NAMALWA (cell line): ENCODE results near the gene TGM2.

Experiments used
- DNase-seq: peaks from one replicate; pipeline ENCODE4 v3.0.0-alpha.2; 2015; ENCODE audit warnings: low spot score

TGM2 gene

DNA sequence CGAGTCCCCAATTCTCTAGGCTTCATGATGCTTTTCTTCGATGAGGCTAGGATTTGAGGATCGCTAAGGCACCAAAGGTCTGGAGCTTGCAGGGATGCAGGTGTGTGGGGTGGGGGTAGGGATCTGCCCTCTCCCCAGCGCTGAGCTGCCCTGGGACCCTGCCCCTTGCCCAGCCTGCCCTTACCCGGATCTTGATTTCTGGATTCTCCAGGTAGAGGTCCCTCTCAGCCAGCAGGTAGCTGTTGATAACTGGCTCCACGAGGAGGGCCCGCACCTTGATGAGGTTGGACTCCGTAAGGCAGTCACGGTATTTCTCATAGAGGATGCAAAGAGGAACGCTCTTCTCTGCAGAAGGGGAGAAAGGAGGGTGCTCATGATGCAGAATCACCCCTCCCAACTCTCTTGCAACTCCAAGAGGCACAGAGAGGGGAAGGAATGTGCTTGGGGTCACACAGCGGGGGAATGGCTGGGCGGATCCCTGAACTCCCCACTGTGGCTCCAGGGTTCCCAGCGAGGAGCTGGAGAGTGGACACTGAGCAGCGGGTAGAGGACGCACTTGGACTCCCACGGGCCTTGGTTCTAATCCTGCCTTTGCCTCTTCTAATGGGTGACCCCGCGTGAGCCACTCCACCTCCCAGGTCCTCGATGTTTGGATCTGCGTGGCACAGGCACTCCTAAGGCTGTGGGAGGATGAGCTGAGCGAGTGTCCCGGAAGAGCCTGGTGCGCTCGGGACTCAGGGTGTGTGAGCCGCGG lies 32.7 kb downstream of the TGM2 start:
- DNase-seq, result no peak

DNA sequence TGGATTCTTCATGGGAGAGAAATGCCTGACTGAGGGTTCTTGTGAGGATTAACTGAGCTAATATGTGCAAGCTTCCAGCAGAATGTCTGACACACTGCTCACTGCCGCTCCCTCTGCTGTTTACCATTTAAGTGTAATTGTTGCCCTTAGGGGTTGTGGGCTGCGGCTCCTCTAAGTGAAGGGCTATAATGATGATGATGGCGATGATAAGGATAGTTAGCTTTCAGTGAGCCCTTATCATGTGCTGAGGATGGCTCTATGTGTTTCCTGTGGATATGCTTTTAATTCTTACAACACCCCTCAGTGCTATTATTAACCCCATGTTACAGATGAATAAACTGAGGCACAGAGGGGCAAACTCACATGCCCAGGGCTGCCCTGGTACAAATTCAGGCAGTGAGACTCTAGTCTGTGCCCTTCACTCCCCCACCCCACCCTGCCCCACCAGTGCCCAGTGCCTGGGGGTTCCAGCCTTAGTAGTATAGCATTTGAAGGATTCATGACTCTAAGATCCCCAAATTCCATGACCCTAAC lies 33.4 kb downstream of the TGM2 start:
- no peak for DNase-seq

DNA sequence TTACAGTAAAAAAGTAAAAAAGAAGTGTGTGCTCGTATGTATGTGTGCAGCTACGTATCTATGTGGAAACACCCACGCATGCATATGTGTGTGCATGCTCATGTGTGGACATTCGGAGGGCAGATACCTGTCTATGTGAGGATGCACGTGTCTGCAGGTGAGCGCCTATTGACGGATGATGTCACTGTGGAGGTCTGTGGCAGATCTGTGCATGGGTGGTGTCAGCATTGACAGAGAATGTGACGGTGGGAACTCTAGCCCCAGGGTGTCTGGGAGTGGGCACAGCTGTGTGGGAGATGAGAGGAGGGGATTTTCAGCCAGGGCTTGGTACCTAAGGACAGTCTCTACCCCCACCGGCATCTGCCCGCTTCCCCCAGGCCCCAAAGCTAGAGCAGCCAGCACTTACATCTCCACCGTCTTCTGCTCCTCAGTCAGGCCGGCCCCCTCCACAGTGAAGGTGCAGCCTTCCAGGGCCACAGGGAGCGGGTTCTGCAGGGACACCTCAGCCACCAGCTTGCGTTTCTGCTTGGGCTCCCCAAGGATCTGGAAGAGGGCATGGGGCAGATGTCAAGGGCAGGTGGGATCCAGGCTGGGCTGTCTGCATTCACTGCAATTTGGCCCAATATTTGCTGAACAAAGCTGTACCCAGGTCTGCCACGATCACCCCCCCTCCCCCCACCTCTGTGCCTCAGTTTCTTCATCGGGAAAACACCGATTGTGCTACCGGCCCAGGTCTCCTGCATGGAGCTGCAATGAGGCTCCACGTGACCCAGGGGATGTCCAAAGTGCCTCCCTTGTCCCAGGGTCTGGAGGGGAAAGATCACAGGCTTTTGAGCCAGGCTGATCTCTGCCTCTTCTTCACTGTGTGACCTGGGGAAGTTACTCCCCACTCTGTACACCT lies 34.1 kb downstream of the TGM2 start:
- DNase-seq, result no peak

DNA sequence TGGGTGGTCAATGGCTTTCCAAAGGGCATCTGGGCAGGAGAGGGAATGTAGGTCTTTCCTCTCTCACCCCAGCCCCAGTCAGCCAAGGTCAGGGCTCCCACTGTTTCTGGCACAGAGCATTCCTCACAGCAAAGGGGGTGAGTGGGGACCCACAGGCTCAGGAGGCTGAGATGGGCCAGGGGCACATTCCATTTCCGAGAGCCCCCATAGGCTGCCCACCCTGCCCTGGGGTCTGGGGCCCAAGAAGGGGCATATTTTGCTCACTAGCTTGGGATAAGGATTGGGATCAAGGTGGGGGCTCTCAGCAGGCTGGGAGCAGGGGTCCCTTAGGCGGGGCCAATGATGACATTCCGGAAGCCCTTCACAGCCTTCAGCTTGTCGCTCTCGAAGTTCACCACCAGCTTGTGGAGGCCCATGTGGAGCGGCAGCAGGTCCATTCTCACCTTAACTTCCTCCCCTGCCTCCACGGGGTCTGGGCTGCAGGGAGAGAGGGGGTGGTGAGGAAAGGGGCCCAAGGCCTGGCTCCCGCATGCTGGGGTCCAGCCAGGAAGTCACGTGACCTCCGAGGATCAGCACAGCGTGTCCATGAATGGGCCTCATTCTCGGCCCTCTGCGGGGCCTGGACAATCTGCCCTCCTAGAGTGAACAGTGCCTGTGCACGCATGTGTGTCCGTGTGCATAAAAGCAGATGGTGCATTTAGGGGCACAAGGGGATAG lies 35.0 kb downstream of the TGM2 start:
- no peak for DNase-seq

DNA sequence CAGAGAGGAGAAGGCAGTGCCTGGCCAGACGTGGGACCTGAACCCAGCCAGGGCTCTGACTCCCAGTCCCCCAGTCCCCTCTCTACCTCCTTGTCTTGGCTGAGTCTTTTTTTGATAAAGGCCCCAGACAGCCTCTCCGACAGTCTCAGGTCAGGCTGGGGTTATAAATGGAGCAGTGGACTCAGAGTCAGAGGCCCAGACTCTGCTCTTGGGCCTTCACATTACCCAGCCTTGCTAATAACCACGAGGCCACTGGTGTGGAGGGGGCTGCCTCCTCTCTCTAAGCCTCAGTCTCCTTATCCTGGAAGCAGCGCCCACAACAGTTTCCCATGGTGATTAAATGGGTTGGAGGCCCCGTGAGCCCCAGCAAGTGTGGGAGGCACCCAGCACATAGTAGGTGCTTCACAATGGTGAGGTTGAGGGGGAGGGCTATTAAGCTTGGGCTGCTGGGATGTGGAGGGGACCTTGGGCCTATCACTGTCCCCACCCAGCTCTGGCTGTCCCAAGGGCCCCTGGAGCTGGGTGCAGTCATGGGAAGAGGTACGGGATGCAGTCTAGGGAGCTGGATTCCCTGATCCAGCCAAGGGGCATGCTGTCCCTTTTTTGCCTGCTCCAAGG lies 35.7 kb downstream of the TGM2 start:
- DNase-seq, result no peak

DNA sequence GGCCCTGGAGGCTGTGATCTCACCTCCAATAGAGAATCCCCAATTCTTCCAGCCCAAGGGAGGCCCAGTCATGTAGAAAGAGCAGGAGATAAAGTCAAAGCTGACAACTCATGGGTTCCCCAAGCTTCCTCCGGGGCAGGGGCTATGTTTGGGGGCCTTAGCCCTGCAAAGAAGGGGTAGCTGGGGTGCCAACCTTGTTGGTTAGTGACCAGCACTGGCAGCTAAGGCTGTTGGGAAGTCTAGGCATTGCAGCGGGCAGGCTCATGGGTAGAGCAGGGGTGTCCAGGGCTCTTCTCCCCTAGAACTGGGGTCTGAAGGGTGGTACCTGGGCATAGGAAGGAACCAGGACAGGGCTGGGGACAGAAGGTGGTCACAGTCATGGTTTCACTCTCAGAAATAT lies 36.4 kb downstream of the TGM2 start:
- no peak for DNase-seq

DNA sequence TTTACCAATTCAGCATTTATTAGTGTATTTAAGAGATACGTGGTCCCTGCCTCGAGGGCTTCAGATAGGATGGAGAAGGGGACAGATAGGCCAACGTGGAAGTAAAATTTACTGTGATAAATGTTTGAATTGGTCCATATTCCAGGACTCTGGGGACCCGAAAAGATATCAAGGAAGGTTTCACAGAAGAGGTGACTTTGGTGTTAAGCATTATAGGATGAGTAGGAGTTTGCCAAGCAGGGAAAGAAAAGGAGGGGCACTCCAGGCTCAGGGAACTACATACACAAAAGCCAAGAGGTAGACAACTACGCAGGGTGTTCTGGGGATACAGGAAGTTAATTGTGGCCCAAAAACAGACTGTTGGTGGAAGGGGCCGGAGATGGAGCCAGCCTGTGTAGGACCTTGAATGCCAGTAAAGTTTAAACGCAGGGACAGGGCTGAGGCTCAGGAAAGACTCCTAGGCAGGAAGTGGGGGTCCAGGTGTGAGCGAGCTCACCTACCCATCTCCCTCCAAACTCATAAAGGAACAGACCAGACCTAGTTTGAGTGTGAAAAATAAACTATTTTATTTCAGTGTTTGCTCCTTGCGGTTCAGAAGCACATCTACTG lies 37.0 kb downstream of the TGM2 start:
- no peak for DNase-seq

DNA sequence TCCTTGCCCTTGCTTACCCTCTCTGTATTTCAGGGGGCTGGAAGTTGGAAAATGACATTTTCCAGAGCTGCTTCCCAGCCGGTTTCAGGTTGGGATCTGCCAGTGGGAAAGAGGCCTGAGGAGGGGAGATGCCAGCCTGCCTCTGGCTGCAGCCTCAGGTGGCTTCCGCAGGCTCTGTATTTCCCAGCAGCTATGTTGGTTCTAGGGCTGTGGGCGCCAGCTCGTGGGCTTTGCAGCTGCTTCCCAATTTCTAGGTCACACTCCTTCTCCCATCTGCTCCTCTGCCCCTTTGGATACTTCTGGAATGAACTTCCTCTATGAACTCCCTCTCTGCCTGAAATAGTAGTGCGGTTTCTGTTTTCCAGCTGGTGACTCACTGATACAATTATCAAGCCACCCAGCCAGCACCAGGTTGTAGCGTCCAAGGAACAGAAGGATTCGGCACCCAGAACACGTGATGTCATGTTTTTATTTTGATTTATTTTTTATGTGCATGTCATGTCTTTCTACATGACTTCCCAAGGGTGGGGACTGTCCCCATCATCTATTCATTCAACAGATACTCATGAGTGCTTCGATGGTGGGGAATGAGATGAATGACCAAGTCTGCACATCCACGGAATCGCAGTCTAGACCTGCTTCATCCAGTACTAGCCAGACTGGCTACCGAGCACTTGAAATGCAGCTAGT lies 38.0 kb downstream of the TGM2 start:
- no peak for DNase-seq

DNA sequence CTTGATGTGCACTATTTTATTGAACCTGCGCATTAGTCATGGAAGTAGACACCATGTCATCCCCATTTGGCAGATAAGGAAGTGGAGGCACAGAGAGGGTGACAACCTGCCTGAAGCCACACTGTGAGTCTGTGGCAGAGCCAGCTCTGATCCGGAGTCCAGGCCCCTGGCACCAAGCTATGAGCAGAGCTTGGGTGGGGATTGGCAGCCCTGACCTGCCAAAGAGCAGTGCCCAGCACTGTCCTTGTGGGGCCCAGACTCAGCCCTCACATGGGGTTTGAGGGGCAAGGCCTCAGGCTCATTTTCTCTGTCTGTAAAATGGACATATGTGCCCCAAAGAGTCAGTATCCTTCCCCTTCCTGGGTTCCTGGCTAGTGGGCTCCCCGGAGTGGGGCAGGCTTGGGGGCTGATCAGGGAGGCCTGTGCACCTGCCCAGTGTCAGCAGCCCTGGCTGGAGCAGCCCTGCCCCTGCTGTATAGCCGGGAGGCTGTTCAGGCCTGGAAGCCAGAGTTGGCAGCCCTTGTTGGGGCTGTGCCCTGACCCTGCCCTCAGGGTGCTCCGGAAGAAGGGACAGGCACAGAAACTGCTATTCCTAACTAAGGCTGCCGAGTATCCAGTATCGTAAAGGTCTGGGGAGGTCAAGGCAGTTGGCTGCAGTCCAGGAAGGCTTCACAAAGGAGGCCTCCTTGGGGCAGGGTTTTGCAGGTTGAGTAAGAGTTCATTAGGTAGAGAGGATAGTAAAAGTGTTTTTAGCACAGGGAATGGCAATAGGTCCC lies 38.7 kb downstream of the TGM2 start:
- no peak for DNase-seq

DNA sequence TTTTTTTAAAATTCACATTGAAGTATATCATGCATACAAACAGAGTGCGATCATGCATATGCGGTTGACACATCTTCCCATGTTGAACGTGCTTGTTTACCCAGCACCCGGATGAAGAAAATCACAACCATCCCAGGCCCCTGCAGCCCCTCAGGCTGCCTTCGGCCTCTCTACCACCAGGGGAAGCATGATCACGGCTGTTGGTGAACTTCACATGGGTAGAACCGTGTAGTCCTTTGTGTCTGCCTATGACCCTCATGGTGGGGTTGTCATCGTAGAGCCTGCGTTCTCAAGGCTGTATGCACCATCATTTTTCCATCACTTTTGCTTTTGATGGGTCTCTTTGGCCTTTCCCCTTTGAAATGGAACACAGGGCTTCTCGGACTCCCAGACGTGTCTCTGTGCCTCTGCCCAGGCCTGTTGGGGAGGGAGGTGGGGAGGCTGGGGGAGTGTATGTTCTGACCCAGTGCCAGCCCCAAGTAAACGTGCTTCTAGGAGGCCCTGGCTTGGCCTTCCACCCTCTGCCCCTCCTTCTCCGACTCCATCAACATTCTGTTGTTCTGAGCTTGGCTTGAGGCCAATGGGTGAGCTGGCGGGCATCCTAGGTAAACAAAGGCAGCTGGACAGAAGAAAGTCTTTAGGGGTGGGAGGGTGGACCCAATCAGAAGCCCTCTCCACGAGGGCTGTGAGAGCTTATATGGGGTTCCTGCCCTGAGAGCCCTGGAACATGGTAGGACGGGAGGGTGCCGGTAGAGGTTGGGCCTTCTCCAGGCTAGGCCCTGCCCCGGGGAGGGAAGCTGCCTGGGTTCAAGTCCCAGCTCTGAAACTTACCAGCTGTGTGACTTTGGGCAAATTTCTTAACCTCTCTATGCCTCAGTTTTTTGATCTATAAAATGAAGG lies 39.7 kb downstream of the TGM2 start:
- no peak for DNase-seq

DNA sequence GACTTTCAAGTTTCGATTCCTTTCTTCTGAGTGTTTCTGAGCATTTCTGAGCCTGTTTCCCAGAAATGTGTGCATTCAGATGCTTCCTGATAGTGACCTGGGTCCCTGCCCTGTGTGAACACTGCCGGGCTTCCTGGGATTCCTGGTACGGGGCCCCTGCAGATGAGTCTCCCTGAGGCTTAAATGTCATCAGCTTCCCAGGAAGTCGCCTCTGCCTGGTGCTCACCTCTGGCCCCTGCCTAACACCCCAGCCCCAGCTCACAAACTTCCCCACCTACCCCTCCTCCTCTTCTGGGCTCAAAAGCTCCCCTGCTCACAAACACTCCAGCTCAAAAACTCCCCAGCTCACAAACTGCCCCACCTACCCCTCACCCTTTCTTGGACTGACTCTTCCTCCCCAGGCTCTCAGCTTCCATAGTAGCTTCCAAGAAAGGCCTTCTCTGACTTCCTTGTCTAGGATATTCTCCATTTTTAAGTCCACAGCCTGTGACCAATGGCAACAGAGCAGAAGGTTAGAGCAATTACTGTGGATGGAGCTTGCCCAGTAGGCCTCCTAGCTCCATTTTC lies 42.0 kb downstream of the TGM2 start:
- DNase-seq, result no peak

DNA sequence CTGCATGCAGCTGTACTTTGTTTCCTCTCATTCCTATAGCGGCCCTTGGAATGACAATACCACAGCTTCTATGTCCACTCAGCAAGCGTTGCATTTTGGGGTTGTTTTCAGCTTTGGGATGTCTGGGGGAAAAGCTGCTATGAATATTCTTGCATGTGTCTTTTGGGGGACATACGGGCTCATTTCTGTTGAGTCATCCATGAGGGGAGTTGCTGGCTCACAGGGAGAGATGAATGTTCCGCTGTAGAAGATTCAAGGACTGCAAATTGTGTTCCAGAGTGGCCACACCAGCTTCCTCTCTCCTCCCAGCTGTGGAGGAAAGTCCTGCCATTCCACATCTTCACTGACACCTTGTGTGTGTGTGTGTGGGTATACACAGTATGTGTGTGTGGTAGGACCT lies 43.3 kb downstream of the TGM2 start:
- no peak for DNase-seq

DNA sequence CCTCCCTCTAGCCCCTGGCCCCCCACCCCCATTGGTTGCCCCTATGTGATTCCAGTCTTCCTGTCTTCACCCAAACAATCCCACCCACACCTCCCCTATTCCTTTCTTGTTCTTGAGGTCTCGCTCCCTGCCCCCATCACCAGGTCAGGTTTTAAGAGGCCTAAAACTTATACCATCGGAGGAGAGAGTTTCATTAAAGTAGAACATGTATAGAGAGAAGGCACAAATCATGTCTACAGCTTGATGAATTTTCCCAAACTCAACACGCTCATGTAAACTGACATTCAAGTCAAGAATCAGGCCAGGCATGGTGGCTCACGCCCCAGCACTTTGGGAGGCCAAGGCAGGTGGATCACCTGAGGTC lies 44.5 kb downstream of the TGM2 start:
- no peak for DNase-seq

DNA sequence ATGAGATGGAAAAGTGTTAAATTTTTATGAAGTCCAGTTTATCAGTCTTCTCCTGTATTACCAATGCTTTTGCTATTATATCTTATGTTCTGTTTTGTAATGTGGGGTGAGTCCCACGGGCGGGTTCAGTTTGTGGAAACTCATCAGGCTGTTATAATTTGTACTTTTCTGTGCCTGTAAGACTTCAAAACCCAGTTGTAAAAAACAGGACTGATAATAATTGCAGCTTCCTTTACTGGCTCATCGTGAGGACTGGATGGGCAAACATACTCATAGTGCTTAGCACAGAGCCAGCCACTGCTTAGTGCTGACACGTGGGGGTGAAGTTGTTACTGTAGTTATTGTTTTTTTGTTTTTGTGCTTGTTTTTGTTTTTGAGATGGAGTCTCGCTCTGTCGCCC lies 45.6 kb downstream of the TGM2 start:
- DNase-seq, result no peak

DNA sequence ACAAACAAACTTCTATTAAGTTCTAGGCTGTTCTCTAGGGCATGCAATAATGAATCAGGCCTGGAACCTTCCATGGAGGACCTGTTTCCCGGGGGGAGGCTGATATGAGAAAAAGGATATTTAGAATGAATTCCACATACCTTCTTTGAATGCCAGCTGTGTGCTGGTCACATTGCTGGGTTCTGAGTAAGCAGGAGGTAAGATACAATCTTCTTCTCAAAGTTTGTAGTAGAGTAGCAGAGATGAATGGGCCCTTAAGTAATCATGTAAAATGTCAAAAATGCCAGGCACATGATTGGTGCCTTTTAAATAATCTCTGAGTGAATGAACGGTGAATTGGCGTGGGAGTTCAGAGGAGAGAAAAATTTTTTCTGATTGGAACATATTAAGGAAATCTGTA lies 47.4 kb downstream of the TGM2 start:
- no peak for DNase-seq

DNA sequence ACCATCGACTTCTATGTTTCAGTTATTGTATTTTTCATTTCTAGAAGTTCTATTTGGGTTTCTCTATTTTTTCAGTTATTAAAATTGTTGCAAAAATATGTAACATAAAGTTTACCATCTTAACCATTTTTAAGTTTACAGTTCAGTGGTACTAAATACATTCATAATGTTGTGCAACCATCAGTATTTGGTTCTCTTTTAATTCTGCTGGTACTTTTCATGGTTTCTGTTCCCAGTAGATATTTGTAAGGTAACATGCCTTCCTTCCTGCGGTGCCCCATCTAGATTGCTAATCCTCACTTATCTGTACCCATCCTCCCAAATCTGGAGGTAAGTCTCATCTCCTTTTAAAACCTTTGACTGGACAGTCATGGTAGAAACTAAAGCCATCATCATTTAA lies 47.9 kb downstream of the TGM2 start:
- DNase-seq, result no peak

DNA sequence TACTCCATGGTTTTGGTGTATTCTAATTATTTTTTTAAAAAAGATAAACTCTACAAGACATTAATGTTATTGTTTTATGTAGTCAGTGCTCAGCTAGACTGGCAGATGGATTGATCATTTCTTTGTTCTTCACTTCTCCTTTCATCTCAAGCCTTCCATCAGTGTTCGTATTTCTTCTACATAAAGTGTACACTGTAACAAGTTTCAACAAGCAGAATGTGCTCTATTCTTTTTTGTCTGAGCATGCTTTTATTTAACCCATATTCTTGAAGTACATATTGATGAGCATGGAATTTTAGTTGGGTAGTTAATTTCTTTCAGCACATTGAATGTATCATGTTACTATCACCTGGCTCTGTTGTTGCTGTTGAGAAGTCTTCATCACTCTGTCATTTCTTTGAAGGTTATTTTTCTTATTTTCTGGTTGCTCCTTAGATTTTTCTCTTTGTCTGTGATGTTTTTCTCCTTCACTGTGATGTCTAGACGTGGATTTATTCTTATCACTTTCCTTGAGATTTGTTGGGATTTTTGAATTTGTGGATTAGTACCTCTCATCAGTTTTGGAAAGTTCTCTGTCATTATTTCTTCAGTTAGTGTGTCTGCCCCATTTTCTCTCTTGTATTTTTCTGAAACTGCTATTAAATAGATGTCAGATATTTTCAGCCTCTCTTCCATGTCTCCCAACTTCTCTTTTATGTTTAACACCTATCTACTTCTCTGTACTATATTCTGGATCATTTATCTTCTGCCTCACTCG lies 48.5 kb downstream of the TGM2 start:
- DNase-seq, result no peak

DNA sequence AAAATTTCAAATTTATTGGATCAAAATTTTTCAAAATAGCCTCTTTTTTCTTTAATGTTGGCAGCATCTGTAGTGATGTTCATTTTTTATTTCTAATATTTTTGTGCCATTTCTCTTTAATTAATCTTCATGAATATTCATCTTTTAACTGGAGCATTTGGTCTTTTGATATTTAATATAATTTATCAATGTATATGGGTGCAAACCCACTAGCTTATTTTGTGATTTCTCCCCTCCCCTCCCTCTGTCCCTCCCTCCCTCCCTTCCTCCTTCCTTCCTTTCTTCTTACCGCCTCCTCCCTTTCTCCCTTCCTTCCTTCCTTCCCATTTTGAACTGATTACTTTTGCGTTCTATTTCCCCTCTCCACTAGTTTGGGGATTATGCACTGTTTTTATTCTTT lies 49.2 kb downstream of the TGM2 start:
- no peak for DNase-seq
